NCI-H526 treated with DMSO at 0.1 percent for 48 hours (cell line): Measurements from ENCODE around the gene INO80.

Source experiments
- DNase-seq: peaks from one replicate; lab custom pipeline; 2025; lab: John Stamatoyannopoulos, UW

INO80 gene

GRCh38 chr15:40929660-40930429, 186.2 kb downstream of the INO80 start:
- peak; percentile 13 for DNase-seq
